Liver (tissue), 9 donors: ENCODE measurements around the gene RDX. TPM values are rescaled to one million over a fixed set of nuclear protein-coding genes. Genes with fewer than 3 reads are reported as not detected.
A peak's percentile ranks its signal among the peaks of the same experiment; 100 is the strongest.

Experiments
- DNase-seq: peaks from one replicate; pipeline ENCODE4 v3.0.0-alpha.2; 2017; ENCODE audit warnings: low spot score
- H3K27ac ChIP-seq, 2 donors: one replicate each; pipeline ENCODE4 v1.7.0; 2013; ENCODE audit warnings: inconsistent platforms in 2 of 2, low read length in 2 of 2, control low read depth in 1 of 2, low read depth in 1 of 2, mild to moderate bottlenecking in 1 of 2
- H3K27me3 ChIP-seq, 4 donors: one replicate each; pipeline versions ENCODE4 v1.6.1 to v1.7.0; 2013; ENCODE audit warnings: low read length in 3 of 4, inconsistent platforms in 1 of 4, mild to moderate bottlenecking in 1 of 4, moderate library complexity in 1 of 4; ENCODE audit not compliant: control insufficient read depth in 4 of 4, insufficient read depth in 4 of 4
- H3K36me3 ChIP-seq, 4 donors: one replicate each; pipeline versions ENCODE4 v1.6.1 to v1.7.0; 2013; ENCODE audit warnings: low read length in 3 of 4, mild to moderate bottlenecking in 3 of 4, low read depth in 1 of 4, moderate library complexity in 1 of 4; ENCODE audit not compliant: control insufficient read depth in 4 of 4, insufficient read depth in 3 of 4
- H3K4me1 ChIP-seq, 4 donors: one replicate each; pipeline versions ENCODE4 v1.6.1 to v1.7.0; 2013; ENCODE audit warnings: low read length in 3 of 4, mild to moderate bottlenecking in 3 of 4, moderate library complexity in 1 of 4; ENCODE audit not compliant: control insufficient read depth in 4 of 4, insufficient read depth in 4 of 4
- H3K4me3 ChIP-seq, 3 donors: one replicate each; pipeline versions ENCODE4 v1.6.1 to v1.7.0; 2013; ENCODE audit warnings: low read length in 3 of 3, control low read depth in 1 of 3, low read depth in 1 of 3, mild to moderate bottlenecking in 1 of 3
- H3K9ac ChIP-seq, 2 donors: one replicate each; pipeline ENCODE4 v1.7.0; 2013; ENCODE audit warnings: low read length in 2 of 2, mild to moderate bottlenecking in 2 of 2, moderate library complexity in 2 of 2, control low read depth in 1 of 2, low read depth in 1 of 2
- H3K9me3 ChIP-seq, 4 donors: one replicate each; pipeline versions ENCODE4 v1.6.1 to v1.7.0; 2013; ENCODE audit warnings: low read length in 3 of 4; ENCODE audit not compliant: control insufficient read depth in 4 of 4
- CTCF ChIP-seq: fragments of 150-350 bp; IDR thresholded peaks from 2 replicates; pipeline ENCODE4 v1.5.1; 2017; ENCODE audit warnings: improper control_type of control experiment, low read depth, low read length; ENCODE audit not compliant: missing input control
- EGR1 ChIP-seq, 2 donors: IDR thresholded peaks; 2 replicates each; pipeline ENCODE4 v1.6.1; 2016 to 2018; ENCODE audit warnings: antibody characterized with exemption in 2 of 2, low read depth in 2 of 2
- HNF4A ChIP-seq, 2 donors: conservative IDR thresholded peaks; 2 replicates each; pipeline ENCODE4 v1.6.1; 2016; ENCODE audit warnings: antibody characterized with exemption in 2 of 2, mild to moderate bottlenecking in 2 of 2
- JUND ChIP-seq, 2 donors: IDR thresholded peaks; 2 replicates each; pipeline ENCODE4 v1.6.1; 2016; ENCODE audit warnings: antibody characterized with exemption in 2 of 2
- MAX ChIP-seq: IDR thresholded peaks from 2 replicates; pipeline ENCODE4 v1.6.1; 2016; ENCODE audit warnings: antibody characterized with exemption
- RXRA ChIP-seq, 2 donors: IDR thresholded peaks; 2 replicates each; pipeline ENCODE4 v1.6.1; 2017 to 2018; ENCODE audit warnings: antibody characterized with exemption in 2 of 2, mild to moderate bottlenecking in 1 of 2
- SP1 ChIP-seq: IDR thresholded peaks from 2 replicates; pipeline ENCODE4 v1.6.1; 2018; ENCODE audit warnings: antibody characterized with exemption, mild to moderate bottlenecking
- TAF1 ChIP-seq: conservative IDR thresholded peaks from 2 replicates; pipeline ENCODE4 v1.6.1; 2016; ENCODE audit warnings: antibody characterized with exemption, mild to moderate bottlenecking
- ZBTB33 ChIP-seq: IDR thresholded peaks from 2 replicates; pipeline ENCODE4 v1.6.1; 2016; ENCODE audit warnings: antibody characterized with exemption
- WGBS: extraction: QIAGEN DNeasy Blood & Tissue Kit; methylation state at CpG from one replicate; pipeline ENCODE4 v1.1.7; 2013; 5-methylcytosine and 5-hydroxymethylcytosine counted together
- polyA plus RNA-seq, 2 donors: library from polyadenylated mRNA; stranded (reverse) in 1 of 2; unstranded in 1 of 2; fragments of 200-250 nt in 1 of 2; fragments of >200 nt in 1 of 2; fragmentation: Nextera tagmentation in 1 of 2; extraction: Ambion mirVana in 1 of 2; gene quantifications; one replicate each; pipeline versions ENCODE4 v1.2.1 to v1.2.3, GENCODE V29; 2013 to 2015
- total RNA-seq, 2 donors: library from RNA; depleted of rRNA; stranded (reverse); fragments of >200 nt; gene quantifications; one replicate each; pipeline ENCODE4 v1.2.3, GENCODE V29; 2014
- donor health status: healthy.
- donor health status: healthy.
- donor health status: healthy.
- donor health status: healthy.
- donor health status: healthy.

The RDX gene
- total and polyA plus RNA-seq, 4 donors = 19.9 to 116 (median 53.9) TPM

- no peak for TF ChIP-seq EGR1 (IDR thresholded peaks at IDR 0.05; ENCODE audit: low read depth in 2 of 2)
- WGBS = 95% methylated on average over 6 of the region's 6 CpGs
- Histone ChIP-seq H3K9me3 (no peaks in the 10 kb centered on the region), H3K27me3 (no peaks in the 10 kb centered on the region), H3K4me1 (no peaks in the 10 kb centered on the region), H3K36me3 (no peaks in the 10 kb centered on the region), H3K4me3 (no peak overlapping the region), H3K9ac (no peak overlapping the region), H3K27ac (no peak overlapping the region)
- no peak for DNase-seq
Measured at GRCh38 chr11:110187731-110188130, 108.7 kb downstream of the RDX start.

GRCh38 chr11:110186867-110187266 is 109.5 kb downstream of the RDX start:
- Histone ChIP-seq H3K27ac (no peak overlapping the region), H3K9ac (no peak overlapping the region), H3K9me3 (no peaks in the 10 kb centered on the region), H3K27me3 (no peaks in the 10 kb centered on the region), H3K36me3 (no peaks in the 10 kb centered on the region), H3K4me1 (no peaks in the 10 kb centered on the region), H3K4me3 (no peak overlapping the region)
- no peak for TF ChIP-seq TAF1
- no peak for TF ChIP-seq JUND (IDR thresholded peaks at IDR 0.05)
- no peak for TF ChIP-seq ZBTB33
- TF ChIP-seq CTCF = peak; percentile 1
- no peak for TF ChIP-seq RXRA (IDR thresholded peaks at IDR 0.05)
- 95% methylated on average over 4 of the region's 4 CpGs for WGBS
- no peak for DNase-seq

- Histone ChIP-seq H3K36me3 (no peaks in the 10 kb centered on the region), H3K27ac (no peak overlapping the region), H3K27me3 (no peaks in the 10 kb centered on the region), H3K9me3 (no peaks in the 10 kb centered on the region), H3K4me3 (no peak overlapping the region), H3K4me1 (no peaks in the 10 kb centered on the region), H3K9ac (no peak overlapping the region)
- no peak for DNase-seq
- WGBS = 94% methylated on average over 5 of the region's 5 CpGs
- no peak for TF ChIP-seq RXRA (IDR thresholded peaks at IDR 0.05)
- no peak for TF ChIP-seq MAX
Measured at GRCh38 chr11:110186456-110186855, 110.0 kb downstream of the RDX start.

GRCh38 chr11:110185599-110185998 is 110.8 kb downstream of the RDX start:
- TF ChIP-seq HNF4A (conservative IDR thresholded peaks at IDR 0.05) (no peak), SP1 (no peak), JUND (IDR thresholded peaks at IDR 0.05) (no peak), EGR1 (IDR thresholded peaks at IDR 0.05; ENCODE audit: low read depth in 2 of 2) (no peak), ZBTB33 (no peak)
- no peak overlapping the region for H3K27ac ChIP-seq
- no peaks in the 10 kb centered on the region for H3K9me3 ChIP-seq
- no peaks in the 10 kb centered on the region for H3K4me1 ChIP-seq
- H3K27me3 ChIP-seq = no peaks in the 10 kb centered on the region
- no peak overlapping the region for H3K4me3 ChIP-seq
- no peak overlapping the region for H3K9ac ChIP-seq
- 90% methylated on average over 7 of the region's 7 CpGs for WGBS
- DNase-seq = no peak
- no peaks in the 10 kb centered on the region for H3K36me3 ChIP-seq
